HFF-Myc (cell line): ENCODE results near the gene RHOF.
A peak's percentile ranks its signal among the peaks of the same experiment; 100 is the strongest.

Source experiments
- DNase-seq: peaks from one replicate; pipeline ENCODE4 v3.0.0-alpha.2; 2011; ENCODE audit warnings: low read depth; ENCODE audit errors: extremely low read depth
- H3K4me3 ChIP-seq: replicated peaks from 2 replicates; pipeline ENCODE4 v1.5.1; 2011; ENCODE audit warnings: low read depth, mild to moderate bottlenecking, control low read depth, low read length
- TF ChIP-seq, protein P1 (sequence below): IDR thresholded peaks from 2 replicates; pipeline ENCODE4 v1.5.1; 2012; ENCODE audit warnings: mild to moderate bottlenecking, low read depth, low read length, control low read depth; ENCODE audit errors: missing control alignments

RHOF gene

DNA sequence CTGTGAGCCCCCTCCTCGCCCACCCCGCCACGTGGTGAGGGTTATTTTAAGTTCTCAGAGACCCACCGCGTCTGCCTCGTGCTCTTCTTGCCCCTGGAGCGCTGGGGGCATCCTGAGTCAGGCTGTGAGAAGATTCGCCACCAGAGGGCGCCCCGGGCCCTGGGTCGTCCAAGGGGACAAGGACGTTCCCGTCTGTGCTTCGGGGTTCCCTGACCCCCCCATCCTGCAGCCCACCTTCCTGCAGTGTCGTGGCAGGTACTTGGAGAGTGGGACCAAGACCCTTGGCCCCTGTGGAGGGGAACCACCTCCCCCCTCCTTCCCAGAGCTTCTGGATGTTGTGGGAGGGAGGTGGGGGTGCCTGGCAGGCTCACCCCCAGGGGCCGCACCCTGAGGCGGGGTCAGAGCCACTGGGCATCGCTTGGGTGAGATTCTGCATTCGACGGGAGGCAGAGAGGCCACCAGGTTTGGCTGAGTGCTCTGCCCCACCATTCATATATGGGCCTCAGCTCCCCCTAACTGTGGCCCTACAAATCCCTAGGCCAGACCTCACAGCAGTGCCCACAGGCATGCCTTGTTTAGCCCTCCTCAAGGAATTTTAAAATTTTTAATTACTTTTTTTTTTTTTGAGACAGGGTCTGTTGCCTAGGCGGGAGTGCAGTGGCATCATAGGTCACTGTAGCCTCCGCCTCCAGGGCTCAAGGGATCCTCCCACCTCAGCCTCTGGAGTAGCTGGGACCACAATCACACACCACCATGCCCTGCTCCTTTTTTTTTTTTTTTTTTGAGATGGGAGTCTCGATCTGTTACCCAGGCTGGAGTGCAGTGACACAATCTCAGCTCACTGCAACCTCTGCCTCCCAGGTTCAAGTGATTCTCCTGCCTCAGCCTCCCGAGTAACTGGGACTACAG is 17.0 kb downstream of the RHOF start:
- H3K4me3 ChIP-seq: no peak overlapping the region
- TF ChIP-seq, protein P1, sequence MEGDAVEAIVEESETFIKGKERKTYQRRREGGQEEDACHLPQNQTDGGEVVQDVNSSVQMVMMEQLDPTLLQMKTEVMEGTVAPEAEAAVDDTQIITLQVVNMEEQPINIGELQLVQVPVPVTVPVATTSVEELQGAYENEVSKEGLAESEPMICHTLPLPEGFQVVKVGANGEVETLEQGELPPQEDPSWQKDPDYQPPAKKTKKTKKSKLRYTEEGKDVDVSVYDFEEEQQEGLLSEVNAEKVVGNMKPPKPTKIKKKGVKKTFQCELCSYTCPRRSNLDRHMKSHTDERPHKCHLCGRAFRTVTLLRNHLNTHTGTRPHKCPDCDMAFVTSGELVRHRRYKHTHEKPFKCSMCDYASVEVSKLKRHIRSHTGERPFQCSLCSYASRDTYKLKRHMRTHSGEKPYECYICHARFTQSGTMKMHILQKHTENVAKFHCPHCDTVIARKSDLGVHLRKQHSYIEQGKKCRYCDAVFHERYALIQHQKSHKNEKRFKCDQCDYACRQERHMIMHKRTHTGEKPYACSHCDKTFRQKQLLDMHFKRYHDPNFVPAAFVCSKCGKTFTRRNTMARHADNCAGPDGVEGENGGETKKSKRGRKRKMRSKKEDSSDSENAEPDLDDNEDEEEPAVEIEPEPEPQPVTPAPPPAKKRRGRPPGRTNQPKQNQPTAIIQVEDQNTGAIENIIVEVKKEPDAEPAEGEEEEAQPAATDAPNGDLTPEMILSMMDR: peak; percentile 90
- DNase-seq: no peak

DNA sequence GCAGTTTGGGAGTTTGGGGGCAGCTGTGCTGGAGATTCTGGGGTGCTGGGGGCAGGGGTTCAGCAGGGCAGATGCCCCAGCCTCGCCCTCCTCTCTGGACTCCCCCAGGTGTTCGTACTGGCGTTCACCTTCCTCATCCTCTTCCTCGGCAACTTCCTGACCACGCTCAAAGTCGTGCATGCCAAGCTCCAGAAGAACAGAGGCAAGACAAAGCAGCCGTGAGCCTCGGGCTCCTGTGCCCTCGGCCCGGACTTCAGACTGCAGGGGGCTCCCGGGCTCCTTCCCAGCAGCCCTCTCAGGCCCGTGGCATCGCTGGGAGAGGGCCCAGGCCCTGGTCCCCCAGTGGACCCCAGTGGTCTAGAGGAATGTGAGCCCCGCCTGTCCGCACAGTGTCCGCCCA is 18.0 kb downstream of the RHOF start:
- no peak overlapping the region for H3K4me3 ChIP-seq
- TF ChIP-seq, protein P1: no peak
- no peak for DNase-seq

DNA sequence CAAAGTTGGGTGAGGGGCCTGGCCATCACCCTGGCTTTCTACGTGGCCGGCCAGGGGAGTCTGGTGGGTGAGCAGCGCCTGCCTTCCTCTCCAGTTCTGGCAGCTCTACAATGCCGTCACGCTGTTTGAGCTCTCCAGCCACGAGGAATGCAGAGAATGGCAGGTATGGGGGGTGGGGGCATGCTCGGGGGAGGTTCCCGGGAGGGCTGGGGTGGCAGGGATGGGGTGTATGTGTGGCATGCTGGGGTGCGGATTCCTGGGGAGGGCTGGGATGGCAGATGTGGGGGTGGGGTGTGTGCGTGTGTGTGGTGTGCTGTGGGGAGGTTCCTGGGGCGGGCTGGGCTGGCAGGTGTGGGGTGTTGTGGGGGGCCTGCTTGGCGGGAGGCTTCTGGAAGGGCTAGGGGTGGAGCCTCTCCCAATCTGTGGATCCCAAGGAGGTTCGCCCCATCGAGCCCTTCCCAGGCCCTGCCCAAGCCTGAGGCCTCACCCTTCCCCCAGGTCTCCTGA is 18.5 kb downstream of the RHOF start:
- no peak overlapping the region for H3K4me3 ChIP-seq
- TF ChIP-seq, protein P1: no peak
- no peak for DNase-seq

DNA sequence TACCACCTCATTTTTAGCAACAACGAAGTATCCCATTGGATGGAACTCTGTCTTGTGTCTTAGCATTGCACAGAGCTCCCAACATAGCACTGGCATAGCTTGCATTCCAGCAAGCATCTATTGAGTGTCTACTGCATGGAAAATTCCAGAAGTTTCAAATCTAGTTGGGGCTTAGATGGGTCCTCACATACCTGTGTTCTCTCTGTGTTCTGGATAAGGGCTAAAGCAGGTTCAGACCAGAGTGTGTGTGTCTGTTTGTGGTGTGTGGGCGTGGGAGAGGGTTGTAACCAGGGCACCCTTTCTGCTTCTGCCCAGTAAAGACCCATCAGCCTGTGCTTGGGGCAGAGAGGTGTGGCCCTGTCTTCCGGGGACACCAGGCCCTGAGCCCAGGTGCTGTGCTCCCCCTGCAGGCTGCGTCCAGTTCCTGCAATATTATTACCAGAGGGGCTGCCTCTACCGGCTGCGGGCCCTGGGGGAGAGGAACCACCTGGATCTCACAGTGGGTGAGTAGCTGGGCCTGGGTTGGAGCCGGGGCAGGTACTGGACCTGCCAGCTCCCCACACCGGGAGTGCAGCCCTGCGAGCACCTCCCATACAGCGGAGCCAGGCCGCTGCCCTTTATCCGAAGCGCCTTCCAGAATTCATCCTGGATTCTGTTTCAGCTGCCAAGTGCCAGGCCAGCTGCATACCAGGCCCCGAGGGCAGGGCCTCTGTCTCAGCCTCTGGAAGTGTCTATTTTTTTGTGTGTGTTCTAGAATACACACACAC is 20.3 kb downstream of the RHOF start:
- no peak for DNase-seq
- H3K4me3 ChIP-seq: no peak overlapping the region
- TF ChIP-seq, protein P1: peak; percentile 82

DNA sequence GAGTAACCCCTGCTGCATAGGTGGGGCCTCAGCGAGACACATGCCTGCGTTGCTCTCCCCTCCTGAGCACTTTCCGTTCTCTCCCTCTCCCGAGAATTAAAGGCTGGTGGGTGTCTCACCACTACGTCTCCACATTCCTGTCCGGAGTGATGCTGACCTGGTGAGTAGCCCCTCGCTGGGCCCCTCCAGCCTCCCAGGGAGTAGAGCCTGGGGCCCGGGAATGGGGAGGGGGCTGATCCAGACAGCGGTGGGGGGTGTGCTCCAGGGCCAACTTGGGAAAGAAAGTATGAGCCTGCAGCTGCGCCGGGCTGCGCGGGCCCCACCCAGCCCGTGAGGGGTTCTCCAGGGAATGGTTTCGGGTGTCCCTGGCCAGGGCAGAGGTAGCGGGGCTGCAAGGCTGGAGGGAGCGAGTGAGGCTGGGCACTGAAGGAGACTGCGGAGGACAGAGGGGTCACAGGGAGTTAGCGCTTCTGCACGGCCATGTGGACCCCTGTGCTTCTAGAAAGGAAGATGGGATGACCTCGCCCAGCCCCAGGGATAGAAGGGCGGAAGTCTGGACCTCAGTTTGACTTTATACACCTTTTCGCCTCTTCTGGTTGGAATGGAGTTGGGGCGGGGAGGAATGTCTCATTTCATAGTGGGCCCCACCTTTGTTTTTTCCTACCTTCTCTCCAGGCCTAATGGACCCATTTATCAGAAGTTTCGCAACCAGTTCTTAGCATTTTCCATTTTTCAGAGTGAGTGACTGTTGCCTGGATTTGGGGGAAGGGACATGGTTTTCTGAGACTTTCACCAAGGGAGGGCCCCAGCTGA is 22.5 kb downstream of the RHOF start:
- no peak overlapping the region for H3K4me3 ChIP-seq
- TF ChIP-seq, protein P1: no peak
- DNase-seq: no peak

DNA sequence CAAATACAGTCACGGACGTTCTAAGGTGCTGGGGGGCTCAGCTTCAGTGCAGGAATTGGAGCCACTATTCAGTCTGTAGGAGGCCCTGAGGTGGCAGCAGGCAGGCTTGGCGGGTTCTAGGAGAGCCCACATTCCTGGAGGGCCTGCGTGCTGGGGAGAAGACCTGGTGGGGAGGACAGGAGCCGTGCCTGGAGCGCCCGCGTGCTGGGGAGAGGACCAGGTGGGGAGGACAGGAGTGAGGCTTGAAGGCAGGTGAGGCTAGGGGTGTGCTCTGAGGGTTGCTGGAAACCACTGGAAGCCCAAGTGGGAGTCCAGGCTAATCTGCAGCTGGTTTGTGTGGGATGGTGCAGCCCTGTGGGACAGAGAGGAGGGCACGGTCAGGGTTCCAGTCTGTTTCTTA is 23.1 kb downstream of the RHOF start:
- no peak overlapping the region for H3K4me3 ChIP-seq
- TF ChIP-seq, protein P1: no peak
- no peak for DNase-seq
